Heart left ventricle (tissue), 13 donors: ENCODE data around the gene SIGLEC1.

ENCODE experiments used
- POLR2A ChIP-seq, 2 donors: fragments of 450-650 bp; IDR thresholded peaks; one replicate each; pipeline ENCODE4 v1.6.1; 2017; ENCODE audit warnings: antibody characterized with exemption in 2 of 2, mild to moderate bottlenecking in 2 of 2, moderate library complexity in 2 of 2
- TF ChIP-seq, protein P1 (sequence below), 12 donors: fragments of 200-600 bp; sonication (generic) in 4 of 12; IDR thresholded peaks; one replicate each; pipeline versions ENCODE4 v1.5.0 to v1.8.0; 2018 to 2022; ENCODE audit warnings: antibody characterized with exemption in 12 of 12, mild to moderate bottlenecking in 5 of 12
- donor health status: ischemic (EF 13 %, LVEDD 7.1; RV severe dilation, severe dysfunction).
- donor health status: DM: no; HTN: yes; CAD: no.
- donor health status: DM: no; HTN: no; CAD: no.
- donor health status: ischemic (EF 25% LVEDD 6.9; RV normal size, moderate dysfunction).
- donor health status: ischemic (EF 25% LVEDD 5.7; RV mildly dilated, moderate dysfunction).
- donor health status: ischemic (EF 35%, LVEDD 5.7; RV mildly dilated, moderate dysfunction).
- donor health status: nonischemic (EF 11% LVEDD 7.7; RV severe dilation, severe dysfunction).
- donor health status: DM: yes; HTN: yes; CAD: no.
- donor health status: PGD.
- donor health status: ischemic (EF 29% LVEDD 5.4; RV normal size, mild dysfunction).
- donor health status: nonischemic (EF 23%, LVEDD 6.1; RV moderate dilation, normal function).

GRCh38 chr20:3686867-3687321, 25.5 kb downstream of the SIGLEC1 start:
- TF ChIP-seq, protein P1, sequence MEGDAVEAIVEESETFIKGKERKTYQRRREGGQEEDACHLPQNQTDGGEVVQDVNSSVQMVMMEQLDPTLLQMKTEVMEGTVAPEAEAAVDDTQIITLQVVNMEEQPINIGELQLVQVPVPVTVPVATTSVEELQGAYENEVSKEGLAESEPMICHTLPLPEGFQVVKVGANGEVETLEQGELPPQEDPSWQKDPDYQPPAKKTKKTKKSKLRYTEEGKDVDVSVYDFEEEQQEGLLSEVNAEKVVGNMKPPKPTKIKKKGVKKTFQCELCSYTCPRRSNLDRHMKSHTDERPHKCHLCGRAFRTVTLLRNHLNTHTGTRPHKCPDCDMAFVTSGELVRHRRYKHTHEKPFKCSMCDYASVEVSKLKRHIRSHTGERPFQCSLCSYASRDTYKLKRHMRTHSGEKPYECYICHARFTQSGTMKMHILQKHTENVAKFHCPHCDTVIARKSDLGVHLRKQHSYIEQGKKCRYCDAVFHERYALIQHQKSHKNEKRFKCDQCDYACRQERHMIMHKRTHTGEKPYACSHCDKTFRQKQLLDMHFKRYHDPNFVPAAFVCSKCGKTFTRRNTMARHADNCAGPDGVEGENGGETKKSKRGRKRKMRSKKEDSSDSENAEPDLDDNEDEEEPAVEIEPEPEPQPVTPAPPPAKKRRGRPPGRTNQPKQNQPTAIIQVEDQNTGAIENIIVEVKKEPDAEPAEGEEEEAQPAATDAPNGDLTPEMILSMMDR (IDR thresholded peaks at IDR 0.05) = peak in 2 of 12 donors; percentile 7 to 19
- no peak for TF ChIP-seq POLR2A (IDR thresholded peaks at IDR 0.05)
